ENCODE data around the gene INAFM1.

The INAFM1 gene

GRCh38 chr19:47303966-47304365 is 29.3 kb downstream of the INAFM1 start:
- Histone ChIP-seq H3K27ac (ENCODE audit: low read length) (no peak overlapping the region), H3K4me3 (ENCODE audit: low read depth in 1 of 2, low read length in 2 of 2) (no peak overlapping the region), H3K36me3 (ENCODE audit: control insufficient read depth in 1 of 2, insufficient read depth in 2 of 2, low read length in 2 of 2) (no peaks in the 10 kb centered on the region), H3K27me3 (ENCODE audit: low read depth, low read length) (no peaks in the 10 kb centered on the region), H3K9me3 (ENCODE audit: control insufficient read depth in 1 of 2, low read length in 2 of 2) (no peaks in the 10 kb centered on the region), H3K4me1 (ENCODE audit: control insufficient read depth in 1 of 2, insufficient read depth in 2 of 2, low read length in 2 of 2) (peaks cover 0 to 5% of the 10 kb centered on the region in 2 donors)

- H3K27ac ChIP-seq (ENCODE audit: low read length), result no peak overlapping the region
- H3K4me3 ChIP-seq (ENCODE audit: low read depth in 1 of 2, low read length in 2 of 2), result peak overlapping the region in 1 of 2 donors; percentile 40
- H3K36me3 ChIP-seq (ENCODE audit: control insufficient read depth in 1 of 2, insufficient read depth in 2 of 2, low read length in 2 of 2), result no peaks in the 10 kb centered on the region
- H3K9me3 ChIP-seq (ENCODE audit: control insufficient read depth in 1 of 2, low read length in 2 of 2), result no peaks in the 10 kb centered on the region
- H3K27me3 ChIP-seq (ENCODE audit: low read depth, low read length), result peaks cover 4% of the 10 kb centered on the region
- H3K4me1 ChIP-seq (ENCODE audit: control insufficient read depth in 1 of 2, insufficient read depth in 2 of 2, low read length in 2 of 2), result peaks cover 0 to 7% of the 10 kb centered on the region in 2 donors
Measured at GRCh38 chr19:47305309-47305751, 30.6 kb downstream of the INAFM1 start.

- peaks cover 0 to 7% of the 10 kb centered on the region in 2 donors for H3K4me1 ChIP-seq (ENCODE audit: control insufficient read depth in 1 of 2, insufficient read depth in 2 of 2, low read length in 2 of 2)
- no peaks in the 10 kb centered on the region for H3K36me3 ChIP-seq (ENCODE audit: control insufficient read depth in 1 of 2, insufficient read depth in 2 of 2, low read length in 2 of 2)
- H3K4me3 ChIP-seq (ENCODE audit: low read depth in 1 of 2, low read length in 2 of 2), result no peak overlapping the region
- H3K9me3 ChIP-seq (ENCODE audit: control insufficient read depth in 1 of 2, low read length in 2 of 2), result no peaks in the 10 kb centered on the region
- H3K27ac ChIP-seq (ENCODE audit: low read length), result no peak overlapping the region
- H3K27me3 ChIP-seq (ENCODE audit: low read depth, low read length), result peaks cover 8% of the 10 kb centered on the region
Measured at GRCh38 chr19:47306303-47306702, 31.6 kb downstream of the INAFM1 start.

- Histone ChIP-seq H3K36me3 (ENCODE audit: control insufficient read depth in 1 of 2, insufficient read depth in 2 of 2, low read length in 2 of 2) (no peaks in the 10 kb centered on the region), H3K27ac (ENCODE audit: low read length) (no peak overlapping the region), H3K4me3 (ENCODE audit: low read depth in 1 of 2, low read length in 2 of 2) (no peak overlapping the region), H3K9me3 (ENCODE audit: control insufficient read depth in 1 of 2, low read length in 2 of 2) (no peaks in the 10 kb centered on the region), H3K4me1 (ENCODE audit: control insufficient read depth in 1 of 2, insufficient read depth in 2 of 2, low read length in 2 of 2) (peaks cover 0 to 7% of the 10 kb centered on the region in 2 donors), H3K27me3 (ENCODE audit: low read depth, low read length) (peaks cover 8% of the 10 kb centered on the region)
Measured at GRCh38 chr19:47309038-47309437, 34.4 kb downstream of the INAFM1 start.

GRCh38 chr19:47309608-47310007 is 34.9 kb downstream of the INAFM1 start, which contains the start of gene C5AR1:
TSS of gene C5AR1 (plus strand) at chr19:47309861. CDS start at chr19:47309896, 35 bp downstream.
- H3K9me3 ChIP-seq (ENCODE audit: control insufficient read depth in 1 of 2, low read length in 2 of 2), result no peaks in the 10 kb centered on the region
- H3K4me3 ChIP-seq (ENCODE audit: low read depth in 1 of 2, low read length in 2 of 2), result peak within 1 kb of the TSS; percentile 50
- H3K27ac ChIP-seq (ENCODE audit: low read length), result peak within 1 kb of the TSS; percentile 63
- H3K27me3 ChIP-seq (ENCODE audit: low read depth, low read length), result peaks cover 8% of the 10 kb centered on the region
- H3K4me1 ChIP-seq (ENCODE audit: control insufficient read depth in 1 of 2, insufficient read depth in 2 of 2, low read length in 2 of 2), result peaks cover 0 to 7% of the 10 kb centered on the region in 2 donors
- no peaks in the 10 kb centered on the region for H3K36me3 ChIP-seq (ENCODE audit: control insufficient read depth in 1 of 2, insufficient read depth in 2 of 2, low read length in 2 of 2)

GRCh38 chr19:47310323-47310722 is 35.6 kb downstream of the INAFM1 start:
- H3K4me3 ChIP-seq (ENCODE audit: low read depth in 1 of 2, low read length in 2 of 2), result peak overlapping the region in 1 of 2 donors; percentile 50

GRCh38 chr19:47310819-47311218 is 36.1 kb downstream of the INAFM1 start:
- peak overlapping the region; percentile 13 to 50 for H3K4me3 ChIP-seq (ENCODE audit: low read depth in 1 of 2, low read length in 2 of 2)
- no peak overlapping the region for H3K27ac ChIP-seq (ENCODE audit: low read length)

More at GRCh38 chr19:47310323-47310722, 35.6 kb downstream of the INAFM1 start:
- Histone ChIP-seq H3K9me3 (ENCODE audit: control insufficient read depth in 1 of 2, low read length in 2 of 2) (no peaks in the 10 kb centered on the region), H3K4me1 (ENCODE audit: control insufficient read depth in 1 of 2, insufficient read depth in 2 of 2, low read length in 2 of 2) (peaks cover 0 to 6% of the 10 kb centered on the region in 2 donors), H3K36me3 (ENCODE audit: control insufficient read depth in 1 of 2, insufficient read depth in 2 of 2, low read length in 2 of 2) (no peaks in the 10 kb centered on the region), H3K27ac (ENCODE audit: low read length) (peak overlapping the region; percentile 63), H3K27me3 (ENCODE audit: low read depth, low read length) (peaks cover 8% of the 10 kb centered on the region)

GRCh38 chr19:47312366-47313006 is 37.8 kb downstream of the INAFM1 start:
- Histone ChIP-seq H3K36me3 (ENCODE audit: control insufficient read depth in 1 of 2, insufficient read depth in 2 of 2, low read length in 2 of 2) (no peaks in the 10 kb centered on the region), H3K4me3 (ENCODE audit: low read depth in 1 of 2, low read length in 2 of 2) (peak overlapping the region in 1 of 2 donors; percentile 9), H3K27ac (ENCODE audit: low read length) (no peak overlapping the region), H3K27me3 (ENCODE audit: low read depth, low read length) (peaks cover 8% of the 10 kb centered on the region), H3K9me3 (ENCODE audit: control insufficient read depth in 1 of 2, low read length in 2 of 2) (no peaks in the 10 kb centered on the region), H3K4me1 (ENCODE audit: control insufficient read depth in 1 of 2, insufficient read depth in 2 of 2, low read length in 2 of 2) (peaks cover 0 to 3% of the 10 kb centered on the region in 2 donors)

More at GRCh38 chr19:47310819-47311218, 36.1 kb downstream of the INAFM1 start:
- H3K27me3 ChIP-seq (ENCODE audit: low read depth, low read length), result peaks cover 8% of the 10 kb centered on the region
- no peaks in the 10 kb centered on the region for H3K9me3 ChIP-seq (ENCODE audit: control insufficient read depth in 1 of 2, low read length in 2 of 2)
- H3K36me3 ChIP-seq (ENCODE audit: control insufficient read depth in 1 of 2, insufficient read depth in 2 of 2, low read length in 2 of 2), result no peaks in the 10 kb centered on the region
- peaks cover 0 to 3% of the 10 kb centered on the region in 2 donors for H3K4me1 ChIP-seq (ENCODE audit: control insufficient read depth in 1 of 2, insufficient read depth in 2 of 2, low read length in 2 of 2)

GRCh38 chr19:47313754-47314295 is 39.1 kb downstream of the INAFM1 start:
- no peak overlapping the region for H3K4me3 ChIP-seq (ENCODE audit: low read depth in 1 of 2, low read length in 2 of 2)
- no peaks in the 10 kb centered on the region for H3K9me3 ChIP-seq (ENCODE audit: control insufficient read depth in 1 of 2, low read length in 2 of 2)
- H3K27me3 ChIP-seq (ENCODE audit: low read depth, low read length), result peaks cover 8% of the 10 kb centered on the region
- peaks cover 0 to 3% of the 10 kb centered on the region in 2 donors for H3K4me1 ChIP-seq (ENCODE audit: control insufficient read depth in 1 of 2, insufficient read depth in 2 of 2, low read length in 2 of 2)
- H3K36me3 ChIP-seq (ENCODE audit: control insufficient read depth in 1 of 2, insufficient read depth in 2 of 2, low read length in 2 of 2), result no peaks in the 10 kb centered on the region
- H3K27ac ChIP-seq (ENCODE audit: low read length), result no peak overlapping the region

- Histone ChIP-seq H3K36me3 (ENCODE audit: control insufficient read depth in 1 of 2, insufficient read depth in 2 of 2, low read length in 2 of 2) (no peaks in the 10 kb centered on the region), H3K9me3 (ENCODE audit: control insufficient read depth in 1 of 2, low read length in 2 of 2) (no peaks in the 10 kb centered on the region), H3K4me3 (ENCODE audit: low read depth in 1 of 2, low read length in 2 of 2) (no peak overlapping the region), H3K4me1 (ENCODE audit: control insufficient read depth in 1 of 2, insufficient read depth in 2 of 2, low read length in 2 of 2) (no peaks in the 10 kb centered on the region), H3K27ac (ENCODE audit: low read length) (no peak overlapping the region), H3K27me3 (ENCODE audit: low read depth, low read length) (peaks cover 4% of the 10 kb centered on the region)
Measured at GRCh38 chr19:47315125-47315821, 40.6 kb downstream of the INAFM1 start.

- Histone ChIP-seq H3K36me3 (ENCODE audit: control insufficient read depth in 1 of 2, insufficient read depth in 2 of 2, low read length in 2 of 2) (no peaks in the 10 kb centered on the region), H3K27ac (ENCODE audit: low read length) (no peak overlapping the region), H3K27me3 (ENCODE audit: low read depth, low read length) (no peaks in the 10 kb centered on the region), H3K4me3 (ENCODE audit: low read depth in 1 of 2, low read length in 2 of 2) (no peak overlapping the region), H3K4me1 (ENCODE audit: control insufficient read depth in 1 of 2, insufficient read depth in 2 of 2, low read length in 2 of 2) (no peaks in the 10 kb centered on the region), H3K9me3 (ENCODE audit: control insufficient read depth in 1 of 2, low read length in 2 of 2) (no peaks in the 10 kb centered on the region)
Measured at GRCh38 chr19:47316513-47316912, 41.8 kb downstream of the INAFM1 start.

Measured in muscle layer of duodenum (tissue), 2 donors.